KOPT-K1 (cell line): ENCODE measurements around the gene COMMD3.
A peak's percentile ranks its signal among the peaks of the same experiment; 100 is the strongest.
"Not testable (repeated sequence)": the region's sequence is repeated elsewhere in the genome, so short reads cannot be mapped to it uniquely, and the experiment has no call there.

Experiments used
- H3K27ac ChIP-seq: fragments of 200-600 bp; sonication (generic); 2 replicates; pipeline ENCODE4 v1.5.1; 2016; ENCODE audit warnings: antibody characterized with exemption, mild to moderate bottlenecking, low read depth, low read length; ENCODE audit not compliant: poor library complexity, severe bottlenecking
- H3K36me3 ChIP-seq: fragments of 200-600 bp; sonication (generic); 2 replicates; pipeline ENCODE4 v1.5.1; 2017; ENCODE audit warnings: antibody characterized with exemption, mild to moderate bottlenecking, low read length, moderate library complexity; ENCODE audit not compliant: insufficient read depth
- H3K9me3 ChIP-seq: fragments of 200-600 bp; sonication (generic); 2 replicates; pipeline ENCODE4 v1.5.1; 2017; ENCODE audit warnings: antibody characterized with exemption, low read length, mild to moderate bottlenecking; ENCODE audit not compliant: insufficient read depth, poor library complexity, severe bottlenecking

COMMD3 gene

DNA sequence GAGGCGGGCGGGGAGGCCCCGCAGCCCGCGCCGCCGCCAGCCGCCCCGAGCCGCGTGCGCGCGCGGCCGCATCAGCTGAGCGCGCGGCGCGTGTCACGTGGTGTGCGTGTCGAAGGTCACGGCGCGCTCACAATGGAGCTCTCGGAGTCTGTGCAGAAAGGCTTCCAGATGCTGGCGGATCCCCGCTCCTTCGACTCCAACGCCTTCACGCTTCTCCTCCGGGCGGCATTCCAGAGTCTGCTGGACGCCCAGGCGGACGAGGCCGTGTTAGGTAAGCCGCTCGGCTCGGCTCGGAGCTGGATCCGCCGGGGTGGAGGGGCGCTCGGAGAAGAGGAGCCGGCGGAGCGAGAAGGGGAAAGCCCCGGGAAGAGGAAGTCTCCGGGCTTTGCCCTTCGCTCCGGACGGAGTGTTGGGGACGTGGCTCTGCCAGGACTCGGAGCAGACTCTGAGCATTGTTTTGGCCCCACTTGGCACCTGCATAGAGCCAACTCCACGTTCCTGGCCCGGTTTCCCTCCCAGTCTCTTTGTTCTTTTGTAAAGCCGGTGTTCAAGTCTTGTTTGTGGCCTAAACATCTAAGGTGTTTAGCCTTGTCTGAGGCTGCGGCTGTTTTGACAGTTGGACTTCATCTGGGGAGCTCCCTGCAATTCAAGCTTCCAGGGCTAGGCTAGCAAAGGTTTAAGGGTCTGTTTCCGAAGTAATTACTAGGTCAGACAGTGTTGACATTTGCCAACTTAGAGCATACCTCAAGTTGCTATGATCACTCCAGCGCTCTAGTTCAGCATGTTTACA is at the start of gene COMMD3:
Gene COMMD3, plus strand, starts transcription at position 103 of the 790 bp plus-strand sequence. Its CDS starts 30 bp downstream, at position 133.
- H3K9me3 ChIP-seq = no peaks in the 10 kb centered on the region
- H3K27ac ChIP-seq = peak within 1 kb of the TSS; percentile 90
- no peaks in the 10 kb centered on the region for H3K36me3 ChIP-seq

DNA sequence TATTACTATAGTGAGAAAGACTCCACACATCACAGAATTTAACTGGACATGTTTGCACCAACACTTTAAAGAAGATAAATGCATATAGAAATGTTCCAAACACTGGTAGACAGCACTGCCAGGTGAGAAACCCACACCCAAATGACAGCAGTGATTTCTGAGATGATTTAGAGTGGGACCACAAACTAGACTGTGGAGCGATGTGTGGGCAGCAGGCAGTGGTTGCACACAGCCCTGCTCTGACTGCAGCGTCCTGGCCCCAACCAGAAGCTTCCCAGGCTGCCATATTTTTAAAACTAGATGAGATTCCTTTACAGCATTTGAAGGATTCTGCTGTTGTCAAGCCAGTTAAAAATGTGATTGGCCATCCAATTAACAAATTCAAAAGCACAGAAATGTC is 47.7 kb upstream of the COMMD3 start:
- no peaks in the 10 kb centered on the region for H3K9me3 ChIP-seq
- no peaks in the 10 kb centered on the region for H3K36me3 ChIP-seq
- no peak overlapping the region for H3K27ac ChIP-seq

DNA sequence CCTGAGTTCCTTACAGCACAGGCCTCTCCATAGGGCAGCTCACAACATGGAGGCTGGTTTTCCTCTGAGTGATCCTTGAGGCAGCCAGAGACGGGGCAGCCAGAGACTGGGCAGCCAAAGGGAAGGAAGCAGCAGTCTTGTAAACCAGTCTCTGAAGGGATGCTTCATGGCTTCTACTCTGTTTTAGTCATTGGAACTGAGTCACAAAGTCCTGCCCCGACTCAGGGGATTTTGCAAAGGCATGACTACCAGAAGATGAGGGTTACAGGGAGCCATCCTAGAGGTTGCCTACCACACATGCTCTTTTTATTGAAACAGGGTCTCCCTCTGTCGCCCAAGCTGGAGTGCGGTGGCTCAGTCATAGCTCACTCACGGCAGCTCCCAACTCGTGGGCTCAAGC is 44.4 kb upstream of the COMMD3 start:
- Histone ChIP-seq H3K27ac (no peak overlapping the region), H3K36me3 (no peaks in the 10 kb centered on the region), H3K9me3 (no peaks in the 10 kb centered on the region)

DNA sequence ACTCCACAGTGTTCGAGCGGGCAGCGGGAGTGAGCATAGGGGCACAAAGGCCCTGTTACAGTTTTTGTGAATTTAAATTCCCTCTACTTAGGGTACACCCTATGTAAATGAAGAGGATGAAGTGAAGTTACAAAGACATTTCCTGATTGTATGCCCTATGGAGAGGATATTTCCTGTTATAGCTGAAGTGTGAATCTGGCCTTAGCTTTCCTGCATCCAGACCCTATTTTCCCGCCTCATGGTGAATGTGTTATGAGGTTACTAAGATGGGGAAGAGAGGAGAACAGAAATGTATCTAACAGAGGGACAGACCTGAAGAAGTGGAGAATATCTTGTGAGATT is 37.8 kb upstream of the COMMD3 start:
- no peak overlapping the region for H3K27ac ChIP-seq
- no peaks in the 10 kb centered on the region for H3K9me3 ChIP-seq
- no peaks in the 10 kb centered on the region for H3K36me3 ChIP-seq

DNA sequence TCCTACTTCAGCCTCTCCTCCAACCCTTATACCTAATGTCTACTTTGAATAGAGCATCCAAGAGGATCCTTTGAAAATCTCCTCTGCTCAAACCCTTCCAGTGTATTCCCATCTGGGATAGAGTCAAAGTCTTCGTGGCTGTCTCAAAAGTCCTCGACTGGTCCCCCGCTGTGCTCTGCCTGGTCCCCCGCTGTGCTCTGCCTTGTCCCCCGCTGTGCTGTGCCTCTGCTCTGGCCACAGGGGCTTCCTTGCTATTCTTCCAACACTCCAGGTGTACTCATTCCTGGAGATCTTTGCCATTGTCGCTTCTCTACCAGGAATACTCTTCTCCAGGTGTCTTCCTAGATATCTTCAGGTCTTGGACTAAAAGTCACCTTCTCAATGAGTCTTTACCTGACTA is 36.1 kb upstream of the COMMD3 start:
- no peak overlapping the region for H3K27ac ChIP-seq
- H3K36me3 ChIP-seq = no peaks in the 10 kb centered on the region
- no peaks in the 10 kb centered on the region for H3K9me3 ChIP-seq

DNA sequence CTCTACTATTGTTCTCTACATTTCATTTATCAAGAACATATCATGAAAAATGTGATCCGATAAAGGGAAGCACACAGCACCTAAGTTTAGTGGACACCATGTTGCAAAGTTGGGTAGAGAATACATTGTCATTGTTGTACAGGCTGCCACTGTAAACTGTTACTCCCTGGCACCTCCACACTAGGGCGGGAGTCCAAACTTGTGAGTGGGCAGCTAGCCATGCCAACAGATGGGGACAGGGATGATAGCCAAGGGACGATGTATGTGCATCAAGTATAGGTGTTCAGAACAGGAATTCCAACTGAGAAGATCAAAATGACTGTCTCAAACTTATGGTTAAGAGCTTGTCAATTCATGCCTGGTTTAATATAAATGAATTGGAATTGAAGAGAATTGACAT is 31.1 kb upstream of the COMMD3 start:
- Histone ChIP-seq H3K36me3 (no peaks in the 10 kb centered on the region), H3K27ac (no peak overlapping the region), H3K9me3 (no peaks in the 10 kb centered on the region)

DNA sequence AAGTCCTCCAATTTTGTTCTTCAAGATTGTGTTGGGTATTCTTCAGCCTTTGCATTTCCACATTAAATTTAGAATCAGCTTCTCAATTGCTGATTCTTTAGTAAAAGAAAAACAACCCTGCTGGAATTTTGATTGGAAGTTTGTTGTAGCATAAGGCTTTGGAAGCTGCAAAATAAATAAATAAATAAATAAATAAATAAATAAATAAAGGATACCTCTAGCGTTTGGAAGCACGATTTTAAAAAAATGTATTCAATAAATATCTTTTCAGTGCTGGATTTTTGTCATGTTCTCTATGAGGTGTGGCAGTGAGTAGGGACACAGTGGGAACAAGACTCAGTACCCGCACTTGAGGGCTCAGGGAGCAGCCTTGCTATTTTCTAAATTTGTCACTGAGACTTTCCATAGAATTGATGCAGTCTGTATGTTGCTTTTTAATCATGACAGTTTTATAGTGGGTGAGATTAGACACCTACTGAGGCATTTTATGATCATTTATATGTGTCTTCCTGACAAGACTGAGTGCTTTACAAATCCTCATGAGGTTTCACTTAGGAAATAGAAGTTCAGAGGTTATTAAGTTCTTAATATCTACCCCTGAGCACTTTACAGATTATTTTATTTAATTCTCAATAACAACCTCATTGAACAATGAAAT is 22.3 kb upstream of the COMMD3 start:
- Histone ChIP-seq H3K36me3 (no peaks in the 10 kb centered on the region), H3K9me3 (no peaks in the 10 kb centered on the region), H3K27ac (no peak overlapping the region)

DNA sequence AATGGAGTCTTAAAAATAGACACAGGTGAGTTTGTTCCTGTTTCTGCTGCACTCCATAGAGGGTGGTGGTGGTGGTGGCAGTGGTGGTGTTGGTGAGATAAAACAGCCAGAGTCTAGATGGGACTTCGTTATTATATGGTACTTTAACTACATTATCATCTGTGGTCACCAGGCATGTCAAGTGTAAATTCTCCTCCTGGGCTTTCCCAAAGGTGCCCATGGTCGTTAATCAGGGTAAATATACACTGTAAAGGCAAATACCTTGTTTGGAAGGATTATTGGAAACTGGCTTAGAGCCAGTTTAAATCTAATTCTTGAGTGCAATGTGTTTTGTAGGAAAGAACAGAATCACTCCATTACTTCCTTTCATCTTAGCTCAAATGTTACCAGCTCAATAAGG is 21.5 kb upstream of the COMMD3 start:
- Histone ChIP-seq H3K27ac (no peak overlapping the region), H3K36me3 (no peaks in the 10 kb centered on the region), H3K9me3 (no peaks in the 10 kb centered on the region)

DNA sequence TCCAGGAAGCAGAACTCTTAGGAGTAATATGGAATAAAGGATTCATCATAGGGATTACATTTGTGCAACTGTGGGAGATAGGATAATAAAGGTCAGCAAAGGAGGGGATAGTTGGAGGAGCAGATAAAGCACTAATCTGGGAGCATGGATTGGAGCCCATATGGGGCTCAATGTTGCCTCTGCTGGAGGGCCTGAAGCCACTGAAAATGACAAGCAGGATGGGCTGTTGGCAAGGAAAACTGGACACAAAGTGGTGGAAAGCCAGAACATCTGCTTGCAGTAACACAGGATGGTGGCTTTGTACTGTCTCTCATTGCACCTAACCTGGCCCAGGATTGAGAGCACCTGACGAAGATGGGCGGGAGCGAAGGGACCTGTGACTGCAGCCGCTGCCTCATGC is 15.0 kb upstream of the COMMD3 start:
- no peak overlapping the region for H3K27ac ChIP-seq
- no peaks in the 10 kb centered on the region for H3K36me3 ChIP-seq
- H3K9me3 ChIP-seq = no peaks in the 10 kb centered on the region

DNA sequence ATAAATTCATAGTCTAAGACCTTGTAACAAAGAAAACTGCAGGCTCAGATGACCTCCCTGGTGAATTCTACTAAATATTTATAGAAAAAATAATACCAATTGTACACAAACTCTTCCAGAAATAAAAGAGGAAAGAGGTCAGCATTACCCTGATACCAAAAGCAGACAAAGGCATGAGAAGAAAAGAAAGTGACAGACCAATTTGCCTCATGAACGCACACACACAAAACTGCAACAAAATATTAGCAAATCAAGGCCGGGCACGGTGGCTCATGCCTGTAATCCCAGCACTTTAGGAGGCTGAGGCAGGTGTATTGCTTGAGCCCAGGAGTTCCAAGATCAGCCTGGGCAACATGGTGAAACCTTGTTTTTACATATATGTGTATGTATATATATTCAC is 12.7 kb upstream of the COMMD3 start:
- Histone ChIP-seq H3K9me3 (no peaks in the 10 kb centered on the region), H3K27ac (no peak overlapping the region), H3K36me3 (no peaks in the 10 kb centered on the region)

DNA sequence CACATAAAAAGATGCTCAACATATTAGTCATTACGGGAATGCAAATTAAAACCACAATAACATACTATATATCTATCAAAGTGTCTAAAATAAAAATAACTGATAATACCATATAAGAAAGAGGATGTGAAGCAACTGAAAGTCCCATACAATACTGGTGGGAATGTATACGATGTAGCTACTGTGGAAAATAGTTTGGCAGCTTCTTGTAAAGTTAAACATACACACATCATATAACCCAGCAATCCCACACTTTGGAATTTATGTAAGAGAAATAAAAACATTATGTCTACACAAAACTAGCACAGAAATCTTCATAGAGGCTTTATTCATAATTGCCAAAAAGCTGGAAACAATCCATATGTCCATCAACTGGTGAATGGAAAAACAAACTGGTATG is 10.5 kb upstream of the COMMD3 start:
- no peak overlapping the region for H3K27ac ChIP-seq
- H3K36me3 ChIP-seq = no peaks in the 10 kb centered on the region
- H3K9me3 ChIP-seq = no peaks in the 10 kb centered on the region

DNA sequence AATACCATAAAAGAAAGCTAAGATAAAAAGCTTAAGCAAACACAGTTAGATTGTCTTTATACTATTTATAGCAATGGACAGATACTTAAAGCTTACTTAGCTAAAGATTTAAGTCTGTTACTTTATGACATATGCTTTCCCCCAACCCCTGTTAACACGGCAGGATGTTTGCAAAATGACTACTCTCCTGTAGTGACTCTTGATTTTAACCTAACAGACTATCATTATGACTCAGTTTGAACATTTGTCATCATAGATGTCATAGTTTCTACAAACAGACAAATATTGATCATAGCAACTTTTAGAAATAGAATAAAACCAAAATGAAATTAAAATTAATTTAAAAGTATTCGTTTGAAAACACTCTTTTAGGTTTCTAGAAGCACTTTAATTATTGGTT is 7.8 kb upstream of the COMMD3 start:
- Histone ChIP-seq H3K36me3 (no peaks in the 10 kb centered on the region), H3K27ac (no peak overlapping the region)

DNA sequence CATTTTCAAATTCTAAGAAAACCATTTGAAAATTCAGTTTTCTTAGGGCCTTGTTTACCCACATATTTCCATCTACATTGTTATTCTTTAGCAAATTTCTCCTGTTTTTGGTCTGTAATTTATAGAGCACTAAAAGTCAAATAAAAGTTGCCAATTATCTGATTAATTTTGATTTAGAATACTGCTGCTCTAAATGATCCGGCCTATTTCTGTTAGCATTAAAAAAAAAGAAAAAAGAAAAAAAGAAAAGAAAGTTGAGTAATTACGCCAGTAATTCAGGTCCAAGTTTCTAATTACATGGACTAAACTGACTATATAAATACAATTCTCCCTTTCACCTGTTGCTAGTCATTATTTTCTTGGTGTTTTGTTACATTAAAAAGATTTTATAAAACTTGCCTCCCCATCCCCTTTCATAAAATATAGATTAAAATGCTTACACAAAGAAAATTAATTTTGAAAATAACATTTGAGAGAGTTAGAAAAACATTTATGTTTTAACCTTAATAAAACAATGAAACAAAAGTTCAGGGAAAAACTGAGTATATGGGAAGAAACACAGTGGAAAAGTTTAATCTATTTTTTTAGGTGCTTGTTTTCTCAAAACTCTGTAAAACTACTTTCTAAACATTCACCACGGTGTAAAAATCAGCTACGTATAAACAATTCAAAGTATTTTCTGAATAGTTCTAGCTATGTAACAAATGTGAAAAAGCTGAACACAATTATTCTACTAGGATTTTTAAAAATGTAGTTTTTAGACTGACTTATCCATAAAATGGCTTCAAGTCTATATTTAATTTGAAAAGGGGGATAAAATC is 6.8 kb upstream of the COMMD3 start:
- Histone ChIP-seq H3K9me3 (no peaks in the 10 kb centered on the region), H3K36me3 (no peaks in the 10 kb centered on the region), H3K27ac (no peak overlapping the region)

More for the DNA sequence above, 7.8 kb upstream of the COMMD3 start:
- no peaks in the 10 kb centered on the region for H3K9me3 ChIP-seq

DNA sequence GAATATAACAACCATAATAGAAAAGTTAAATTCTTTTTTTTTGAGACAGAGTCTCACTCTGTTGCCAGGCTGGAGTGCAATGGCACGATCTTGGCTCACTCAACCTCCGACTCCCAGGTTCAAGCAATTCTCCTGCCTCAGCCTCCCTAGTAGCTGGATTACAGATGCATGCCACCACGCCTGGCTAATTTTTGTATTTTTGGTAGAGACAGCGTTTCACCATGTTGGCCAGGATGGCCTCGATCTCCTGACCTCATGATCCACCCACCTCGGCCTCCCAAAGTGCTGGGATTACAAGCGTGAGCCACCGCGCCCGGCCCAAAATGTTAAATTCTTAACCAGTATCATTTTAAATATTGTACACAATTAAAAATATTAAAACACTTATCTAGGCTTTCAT is 6.2 kb upstream of the COMMD3 start:
- H3K27ac ChIP-seq, H3K36me3 ChIP-seq, H3K9me3 ChIP-seq: not testable (repeated sequence)

DNA sequence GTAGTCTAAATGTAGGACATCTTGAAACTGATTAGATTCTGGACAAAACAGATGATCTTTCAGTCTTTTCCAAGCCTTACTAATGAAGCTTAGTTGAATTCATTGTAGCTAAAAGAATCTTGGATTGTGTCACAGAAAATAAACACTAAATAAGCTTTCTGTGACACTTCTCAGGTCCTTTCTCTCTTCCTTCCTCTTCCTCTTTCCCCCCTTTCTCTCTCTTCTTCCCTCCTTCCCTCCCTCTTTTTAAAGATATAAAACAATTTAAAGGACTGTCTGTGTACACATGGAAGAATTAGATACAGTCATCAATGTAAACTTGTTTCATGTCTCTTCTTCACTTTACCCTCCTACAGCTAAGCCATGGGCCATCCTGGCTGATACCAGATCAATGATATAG is 5.3 kb upstream of the COMMD3 start:
- no peak overlapping the region for H3K27ac ChIP-seq
- H3K36me3 ChIP-seq = no peaks in the 10 kb centered on the region
- no peaks in the 10 kb centered on the region for H3K9me3 ChIP-seq
